HG03442 (cell line): ENCODE data around the gene R3HDM2.
"Not testable (repeated sequence)": the region's sequence is repeated elsewhere in the genome, so short reads cannot be mapped to it uniquely, and the experiment has no call there.

Experiments used
- ATAC-seq: cut with Tn5 transposase; IDR thresholded peaks from one replicate; pipeline ENCODE4 v1.9.1; 2021; ENCODE audit warnings: mild to moderate bottlenecking, moderate library complexity; ENCODE audit not compliant: unreplicated experiment

The R3HDM2 gene

DNA sequence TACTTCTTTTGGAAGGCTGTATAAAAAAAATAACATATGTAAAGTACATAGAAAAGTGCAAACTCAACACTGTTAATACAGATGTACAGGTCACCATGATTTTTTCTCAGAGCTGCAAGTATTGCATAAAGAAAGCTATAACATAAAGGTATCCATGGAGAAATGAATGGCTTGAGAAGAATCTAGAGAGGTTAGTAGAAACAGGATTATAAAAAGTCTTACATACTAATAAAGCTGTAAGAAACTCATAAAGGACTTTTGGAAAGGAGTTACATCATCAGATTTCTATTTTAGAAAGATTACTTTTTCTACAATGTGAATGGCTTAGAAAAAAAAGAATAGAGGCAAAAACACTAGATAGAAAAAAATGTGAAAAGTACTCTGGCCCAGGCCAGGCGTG lies 46.4 kb downstream of the R3HDM2 start:
- no peak for ATAC-seq

DNA sequence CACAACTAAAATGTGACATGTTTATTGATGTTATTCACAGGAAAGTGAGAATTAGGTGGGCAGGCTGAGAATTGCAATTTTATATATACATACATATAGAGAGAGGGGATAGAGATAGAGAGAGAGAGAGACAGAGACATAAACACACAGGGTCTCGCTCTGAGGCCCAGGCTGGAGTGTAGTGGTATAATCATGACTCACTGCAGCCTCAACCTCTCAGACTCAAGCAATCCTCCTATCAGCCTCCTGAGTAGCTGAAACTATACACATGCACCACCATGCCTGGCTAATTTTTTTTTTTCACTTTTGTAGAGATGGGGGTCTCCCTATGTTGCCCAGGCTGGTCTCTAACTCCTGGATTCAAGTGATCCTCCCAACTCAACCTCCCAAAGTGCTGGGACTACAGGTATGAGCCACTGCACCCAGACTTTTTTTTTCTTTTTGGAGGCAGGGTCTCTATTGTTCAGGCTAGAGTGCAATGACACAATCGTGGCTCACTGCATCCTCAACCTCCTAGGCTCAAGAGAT lies 49.1 kb downstream of the R3HDM2 start:
- no peak for ATAC-seq

DNA sequence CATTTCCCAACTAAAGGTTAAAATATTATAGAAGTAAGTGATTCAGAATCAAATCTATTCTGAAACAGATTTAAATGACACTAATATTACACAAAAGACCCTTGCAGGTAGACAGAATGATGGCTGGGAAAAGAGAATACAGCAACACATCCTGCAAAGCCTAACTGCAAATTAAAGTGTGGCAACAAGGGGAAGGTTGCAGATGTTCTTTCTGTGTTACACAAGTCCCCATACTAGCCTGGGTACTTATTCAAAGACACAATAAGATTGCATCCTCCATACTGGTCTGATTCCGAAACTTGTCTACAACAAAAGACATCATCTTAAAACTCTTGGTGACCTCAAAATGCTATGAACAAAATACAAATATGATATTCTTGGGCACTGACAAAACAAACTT lies 50.5 kb downstream of the R3HDM2 start:
- no peak for ATAC-seq

DNA sequence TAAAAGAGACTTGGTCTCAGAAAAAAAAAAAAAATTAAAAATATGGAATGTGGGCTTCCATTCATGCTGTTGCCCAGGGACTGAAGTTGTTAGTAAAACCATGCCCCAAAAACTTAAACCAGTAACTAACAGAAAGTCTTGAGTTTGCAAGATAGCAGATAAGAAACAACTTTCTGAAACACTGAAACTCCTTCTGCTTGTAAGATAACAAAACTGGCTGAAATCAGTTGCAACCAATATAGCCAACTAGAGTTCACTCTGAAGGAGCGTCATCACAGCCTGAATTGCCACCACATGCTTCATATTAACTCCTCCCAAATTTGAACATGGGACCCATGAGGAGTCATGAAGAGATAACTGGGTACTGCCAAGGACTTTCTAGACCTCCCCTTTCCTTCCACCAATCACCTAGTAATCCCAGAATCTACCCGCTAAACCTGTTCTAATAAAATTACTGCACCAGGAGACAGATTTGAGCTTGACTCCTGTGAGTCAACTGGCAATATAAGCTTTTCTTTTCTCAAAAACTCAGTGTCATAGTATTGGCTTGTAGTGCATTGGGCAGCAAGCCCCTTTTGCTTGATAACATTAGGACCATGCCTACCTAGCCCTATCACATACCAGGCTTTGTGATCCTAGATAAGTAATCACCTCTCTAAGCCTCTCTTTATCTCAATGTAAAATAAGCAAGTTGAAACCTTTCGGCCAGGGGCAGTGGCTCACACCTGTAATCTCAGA lies 53.6 kb downstream of the R3HDM2 start:
- no peak for ATAC-seq

DNA sequence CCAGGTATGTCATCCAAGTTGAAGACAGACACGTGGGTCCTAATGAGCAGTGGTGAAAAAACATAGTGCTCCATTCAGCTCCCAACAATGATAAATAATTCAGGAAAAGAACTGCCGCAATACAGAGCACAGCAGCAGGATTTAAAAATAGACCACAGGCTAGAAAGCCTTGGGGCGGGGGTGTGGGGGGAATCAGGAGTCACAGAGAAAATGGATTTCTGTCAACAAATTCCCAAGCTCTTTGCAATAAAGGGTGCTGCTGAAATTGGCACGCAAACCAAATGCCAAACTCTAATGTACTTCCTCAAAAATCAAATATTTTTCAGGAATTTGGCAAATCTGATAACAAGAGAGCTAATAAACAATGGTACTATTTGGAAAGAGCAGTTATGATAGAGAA lies 58.6 kb downstream of the R3HDM2 start:
- no peak for ATAC-seq

DNA sequence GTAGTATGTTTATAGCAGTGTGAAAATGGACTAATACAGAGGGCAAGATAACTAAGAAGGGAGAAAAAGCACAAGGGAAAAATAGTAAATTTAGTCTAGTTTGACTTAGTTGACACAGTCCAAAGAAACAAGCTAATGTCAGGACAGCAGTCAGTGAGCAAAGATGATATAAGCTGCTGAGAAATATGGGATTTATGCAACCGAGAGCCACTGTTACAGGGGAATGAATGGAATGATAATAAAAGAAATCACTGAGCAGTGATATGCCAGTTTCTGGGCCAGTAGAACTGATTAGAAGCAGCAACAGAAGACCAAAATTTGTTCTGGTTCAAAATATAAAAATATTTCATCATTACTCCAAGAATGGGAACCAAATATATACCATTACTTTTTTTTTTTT lies 60.1 kb downstream of the R3HDM2 start:
- ATAC-seq, result no peak

DNA sequence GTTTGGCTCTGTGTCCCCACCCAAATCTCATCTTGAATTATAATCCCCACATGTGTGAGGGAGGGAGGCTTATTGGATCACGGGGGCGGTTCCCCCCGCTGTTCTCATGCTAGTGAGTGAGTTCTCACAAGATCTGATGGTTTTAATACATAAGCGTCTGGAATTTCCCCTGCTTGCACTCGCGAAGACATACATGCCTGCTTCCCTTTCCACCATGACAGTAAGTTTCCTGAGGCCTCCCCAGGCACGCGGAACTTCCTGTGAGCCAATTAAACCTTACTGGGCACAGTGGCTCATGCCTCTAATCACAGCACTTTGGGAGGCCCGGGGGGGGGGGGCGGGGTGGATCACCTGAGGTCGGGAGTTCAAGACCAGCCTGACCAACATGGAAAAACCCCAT lies 60.8 kb downstream of the R3HDM2 start:
- no peak for ATAC-seq

DNA sequence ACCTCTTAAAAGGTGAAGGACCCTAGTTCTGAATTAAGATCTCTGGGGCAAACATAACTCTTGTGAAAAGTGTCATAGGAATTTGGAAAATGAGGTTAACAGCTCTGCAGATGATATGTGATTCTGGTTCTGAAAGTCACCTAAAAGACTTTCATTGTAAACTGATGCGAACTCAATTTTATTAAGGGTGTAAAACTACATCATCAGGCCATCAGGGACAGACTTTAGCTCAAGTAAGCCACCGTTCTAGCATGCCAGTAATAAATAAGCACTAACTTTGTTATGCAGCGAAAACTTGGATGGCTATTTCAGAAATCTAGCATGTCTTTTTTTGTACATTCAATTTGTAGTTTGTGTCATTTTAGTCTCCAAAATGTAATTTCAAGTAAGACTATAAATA lies 61.6 kb downstream of the R3HDM2 start:
- ATAC-seq, result no peak

DNA sequence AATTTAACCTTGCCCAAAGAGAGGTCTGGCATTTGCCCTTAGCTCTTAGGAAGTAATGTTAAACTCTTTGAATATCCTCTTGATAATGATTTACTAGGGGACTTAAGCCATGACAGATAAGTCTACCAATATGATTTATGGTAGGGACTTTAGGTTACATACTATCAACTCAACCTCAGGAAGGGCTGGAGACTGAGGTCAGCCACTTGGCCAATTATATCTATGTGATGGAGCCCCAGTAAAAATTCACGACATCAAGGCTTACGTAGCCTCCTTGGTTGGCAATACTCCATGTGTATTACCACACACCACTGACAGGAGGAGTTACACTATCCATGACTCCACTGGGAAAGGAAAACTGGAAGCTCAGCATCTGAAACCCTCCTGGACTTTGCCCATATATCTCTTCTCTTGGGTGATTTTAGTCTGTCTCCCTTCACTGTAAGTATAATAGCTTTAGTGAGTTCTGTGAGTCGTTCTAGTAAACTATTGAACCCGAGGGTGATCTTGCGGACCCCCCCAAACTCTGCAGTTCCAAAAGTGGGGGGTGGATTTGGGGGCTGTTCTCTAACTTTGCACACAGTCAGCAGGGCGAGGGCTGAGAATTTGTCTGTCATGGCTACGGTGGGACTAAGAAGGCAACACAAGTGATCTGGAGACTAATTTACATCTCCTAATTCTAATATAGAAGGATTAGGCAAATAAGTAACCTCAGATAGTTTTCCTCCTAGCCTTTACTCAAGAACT lies 62.3 kb downstream of the R3HDM2 start:
- ATAC-seq, result no peak

DNA sequence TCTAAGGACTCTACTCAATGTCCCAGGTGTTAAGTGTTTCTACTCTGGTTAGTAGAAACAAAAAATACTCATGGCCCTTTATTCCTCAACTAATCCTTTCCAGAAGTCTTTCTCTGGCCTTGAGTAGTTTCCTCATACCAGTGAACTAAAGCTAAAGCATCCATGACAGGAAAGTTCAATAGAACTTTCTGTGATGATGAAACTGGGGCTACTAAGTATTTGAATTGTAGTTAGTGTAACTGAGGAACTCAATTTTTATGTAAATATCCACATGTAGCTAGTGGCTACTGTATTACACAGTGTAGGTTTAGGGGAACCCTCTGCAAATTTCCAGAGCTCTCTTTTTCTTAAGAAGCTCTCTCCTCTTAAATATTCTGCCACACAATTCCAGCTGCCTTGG lies 63.7 kb downstream of the R3HDM2 start:
- ATAC-seq, result no peak

DNA sequence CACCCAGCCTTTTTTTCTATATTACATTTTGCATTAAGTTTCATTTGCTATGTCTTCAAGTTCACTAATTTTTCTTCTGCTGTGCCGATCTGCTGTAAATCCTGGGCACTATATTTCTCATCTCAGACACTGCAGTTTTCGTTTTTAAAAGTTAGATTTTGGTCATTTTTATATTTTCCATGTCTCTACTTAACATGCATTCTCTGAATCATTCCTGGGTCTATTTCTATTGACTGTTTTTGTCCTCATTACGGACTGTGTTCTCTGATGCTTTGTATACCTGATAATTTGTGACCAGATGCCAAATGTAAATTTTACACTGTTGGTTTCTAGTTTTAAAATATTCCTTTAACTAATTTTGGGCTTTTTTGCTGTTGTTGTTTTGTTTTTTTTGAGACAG lies 64.5 kb downstream of the R3HDM2 start:
- ATAC-seq, result no peak

DNA sequence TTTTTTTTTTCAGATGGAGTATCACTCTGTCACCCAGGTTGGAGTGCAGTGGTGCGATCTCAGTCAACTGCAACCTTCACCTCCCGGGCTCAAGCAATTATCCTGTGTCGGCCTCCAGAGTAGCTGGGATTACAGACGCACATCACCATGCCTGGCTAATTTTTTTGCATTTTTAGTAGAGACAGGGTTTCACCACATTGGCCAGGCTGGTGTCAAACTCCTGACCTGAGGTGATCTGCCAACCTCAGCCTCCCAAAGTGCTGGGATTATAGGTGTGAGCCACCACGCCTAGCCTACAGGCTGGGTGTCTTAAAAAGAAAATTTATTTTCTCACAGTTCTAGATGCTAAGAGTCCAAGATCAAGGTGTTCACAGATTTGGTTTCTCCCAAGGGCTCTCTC lies 66.7 kb downstream of the R3HDM2 start:
- ATAC-seq, result not testable (repeated sequence)

DNA sequence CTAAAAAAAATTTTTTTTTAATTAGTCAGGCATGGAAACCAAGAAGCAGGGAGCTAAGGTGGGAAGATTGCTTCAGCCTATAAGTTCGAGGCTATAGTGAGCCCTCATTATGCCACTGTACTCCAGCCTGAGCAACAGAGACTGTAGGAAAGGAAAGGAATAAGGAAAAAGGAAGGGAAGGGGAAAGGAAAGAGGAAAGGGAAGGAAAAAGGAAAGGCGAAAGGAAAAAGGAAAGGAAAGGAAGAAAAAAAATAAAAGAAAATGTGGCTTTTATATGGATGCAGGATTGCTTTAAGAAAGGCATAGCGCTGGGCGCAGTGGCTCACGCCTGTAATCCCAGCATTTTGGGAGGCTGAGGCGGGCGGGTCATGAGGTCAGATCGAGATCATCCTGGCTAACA lies 70.4 kb downstream of the R3HDM2 start:
- no peak for ATAC-seq

DNA sequence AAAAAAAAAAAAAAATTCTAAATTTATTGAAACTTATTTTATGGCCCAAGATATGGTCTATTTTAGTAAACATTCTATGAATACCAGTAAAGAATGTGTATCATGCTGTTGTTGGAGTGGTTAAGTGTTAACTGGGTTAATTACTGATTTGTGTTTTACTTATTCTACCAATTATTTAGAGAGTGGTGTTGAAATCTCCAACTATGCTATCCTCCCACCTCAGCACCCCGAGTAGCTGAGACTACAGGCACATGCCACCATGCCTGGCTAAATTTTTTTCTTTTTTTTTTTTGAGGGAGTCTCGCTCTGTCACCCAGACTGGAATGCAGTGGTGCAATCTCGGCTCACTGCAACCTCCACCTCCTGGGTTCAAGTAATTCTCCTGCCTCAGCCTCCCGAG lies 72.2 kb downstream of the R3HDM2 start:
- ATAC-seq, result no peak

DNA sequence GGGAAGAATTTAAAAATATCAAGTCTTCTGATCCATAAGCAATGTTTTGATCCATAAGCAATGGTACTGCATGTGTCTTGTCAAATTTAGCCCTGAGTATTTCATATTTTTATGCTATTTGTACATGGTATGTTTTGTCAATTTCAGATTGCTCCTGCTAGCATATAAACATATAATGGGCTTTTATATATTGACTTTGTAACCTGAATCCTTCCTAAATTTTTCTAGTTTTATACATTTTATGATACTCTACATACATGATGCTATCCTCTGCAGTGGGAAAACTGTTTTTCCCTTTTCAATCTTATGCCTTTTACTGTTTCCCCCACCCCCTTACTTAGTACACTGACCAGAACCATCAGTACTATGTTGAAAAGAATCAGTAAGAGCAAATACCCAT lies 75.1 kb downstream of the R3HDM2 start:
- no peak for ATAC-seq

DNA sequence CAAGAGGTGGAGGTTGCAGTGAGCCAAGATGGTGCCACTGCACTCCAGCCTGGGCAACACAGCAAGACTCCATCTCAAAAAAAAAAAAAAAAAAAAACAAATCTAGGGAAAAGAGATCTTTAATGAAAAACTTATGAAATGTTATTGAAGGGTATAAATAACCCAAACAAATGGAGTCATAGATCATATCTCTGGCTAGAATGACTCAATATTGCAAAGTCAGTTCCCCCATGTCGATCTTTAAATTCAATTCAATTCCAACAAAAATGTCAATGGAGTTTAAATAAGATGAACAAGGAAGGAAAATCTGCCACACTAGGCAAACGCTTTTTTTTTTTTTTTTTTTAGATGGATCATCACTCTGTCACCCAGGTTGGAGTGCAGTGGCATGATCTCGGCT lies 78.7 kb downstream of the R3HDM2 start:
- no peak for ATAC-seq

DNA sequence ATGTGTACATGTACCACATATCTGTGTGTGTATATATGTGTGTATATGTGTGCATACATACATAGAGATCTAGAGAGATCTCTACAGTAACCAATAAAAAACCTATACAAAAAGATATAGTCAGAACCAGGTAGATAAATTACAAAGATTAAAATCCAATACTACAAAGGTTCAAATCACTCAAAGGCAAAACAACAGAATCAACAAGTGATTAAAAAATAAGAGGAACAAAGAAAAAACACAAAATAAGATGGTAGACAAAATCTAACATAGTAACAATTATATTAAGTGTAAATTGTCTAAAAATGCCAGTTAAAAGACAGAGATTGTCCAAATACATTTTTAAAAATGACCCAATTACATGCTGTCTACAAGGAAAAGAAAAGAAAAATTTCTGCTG lies 83.6 kb downstream of the R3HDM2 start:
- ATAC-seq, result no peak

DNA sequence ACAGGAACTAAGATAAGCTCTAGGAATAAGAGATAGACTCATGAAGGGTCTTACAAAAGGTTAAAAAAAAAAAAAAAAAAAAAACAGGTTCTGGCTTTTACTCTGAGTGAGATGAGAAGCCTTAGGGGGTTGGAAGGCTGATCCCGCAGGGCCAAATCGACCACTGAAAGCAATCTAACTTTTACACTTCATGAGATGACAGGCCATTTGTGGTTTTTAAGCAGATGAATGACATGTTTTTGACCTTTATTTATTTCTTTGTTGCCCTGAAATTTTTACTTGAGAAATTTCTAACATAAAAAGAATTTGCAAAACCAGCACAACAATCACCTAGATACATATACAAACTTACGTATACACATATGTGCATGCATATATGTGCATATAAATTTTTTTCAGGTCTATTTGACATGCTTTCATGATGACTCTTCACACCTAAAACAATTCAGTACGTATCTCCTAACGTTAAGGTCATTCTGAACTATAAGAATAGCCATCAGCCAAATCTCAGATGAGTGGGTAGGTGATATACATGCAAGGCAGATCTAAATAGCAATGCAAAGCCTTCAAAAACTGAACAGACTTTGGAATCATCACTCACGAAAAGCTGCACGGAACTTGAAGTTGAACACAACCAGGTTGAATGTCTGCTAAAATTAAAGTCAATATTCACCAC lies 87.0 kb downstream of the R3HDM2 start:
- peak; percentile 46 for ATAC-seq

DNA sequence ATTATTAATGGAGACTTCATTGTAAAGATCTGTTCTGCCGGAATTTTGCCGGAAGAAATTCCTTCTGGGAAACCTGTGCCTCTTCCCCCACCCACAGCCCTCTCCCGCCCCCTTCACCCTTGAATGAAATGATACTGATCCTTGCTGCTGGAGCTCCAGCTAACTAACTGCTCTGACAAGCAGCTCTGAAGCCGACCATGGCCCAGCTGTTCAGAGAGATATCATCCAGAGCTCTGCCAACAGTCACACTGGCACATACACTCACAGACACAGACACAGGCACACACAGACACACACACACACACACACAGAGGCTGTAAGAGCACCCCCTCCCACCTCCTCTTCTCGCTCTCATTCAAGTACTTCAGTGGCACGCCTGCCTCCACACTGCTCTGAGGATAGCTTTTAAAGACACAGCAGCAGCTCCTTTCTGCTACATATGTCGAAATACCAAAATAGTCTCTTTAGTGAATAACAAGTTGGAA lies 88.6 kb downstream of the R3HDM2 start:
- ATAC-seq, result no peak

DNA sequence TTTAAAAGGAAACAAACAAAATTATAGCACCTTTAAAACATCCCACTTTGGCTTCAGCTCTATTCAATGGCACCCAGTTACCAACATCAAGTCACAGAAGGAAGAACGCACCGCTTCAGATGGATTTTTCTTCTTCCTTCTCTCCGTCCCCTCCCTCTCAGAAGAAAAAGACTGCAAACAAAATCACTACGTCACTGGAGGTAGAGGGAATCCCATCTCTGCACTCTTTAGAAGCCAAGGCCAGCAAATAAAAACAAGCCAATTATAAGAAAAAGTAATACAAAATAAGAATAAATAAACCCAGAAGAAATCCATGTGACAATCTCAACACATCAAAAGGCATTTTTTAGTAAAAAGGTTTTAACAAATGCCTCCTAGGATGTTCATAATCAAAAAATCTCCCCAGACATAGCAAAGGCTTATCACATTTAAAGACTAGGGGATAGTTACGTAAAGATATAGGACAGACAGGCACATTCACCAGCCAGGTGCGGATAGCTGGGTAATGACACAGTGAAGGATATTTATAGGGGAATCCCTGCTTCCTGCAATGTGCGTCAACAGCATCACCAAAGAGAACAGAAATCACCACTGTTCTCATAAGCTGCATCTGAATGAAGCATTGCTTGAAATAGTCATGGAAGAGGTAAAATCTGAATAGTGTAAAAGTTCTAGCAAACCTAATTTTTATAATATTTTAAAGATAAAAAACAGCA lies 89.4 kb downstream of the R3HDM2 start:
- no peak for ATAC-seq

DNA sequence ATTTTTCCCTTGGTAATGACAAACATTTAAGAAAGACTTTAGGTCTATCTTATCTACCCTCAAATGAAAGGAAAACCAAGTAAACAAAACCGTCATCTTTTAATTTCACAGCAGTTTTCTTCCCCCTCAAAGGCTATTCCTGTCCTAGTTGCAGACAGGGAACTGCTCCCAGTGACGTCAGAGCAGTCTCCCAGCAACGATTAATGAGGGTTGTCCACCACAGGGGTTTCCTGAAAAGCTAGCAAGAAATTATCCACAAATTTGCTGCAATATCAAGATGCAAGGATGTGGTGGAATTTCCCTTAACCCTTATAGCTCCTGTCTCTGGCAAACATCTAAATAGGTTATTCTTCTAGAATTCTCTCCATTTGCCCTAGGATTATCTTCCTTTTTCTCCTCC lies 90.7 kb downstream of the R3HDM2 start:
- ATAC-seq, result no peak
